Measurements from ENCODE around the gene CHCHD3. TPM values are rescaled to one million over a fixed set of nuclear protein-coding genes. Genes with fewer than 3 reads are reported as not detected.

The CHCHD3 gene
- total and polyA plus RNA-seq, 9 of the 15 experiments (the other 6 are each of a cell fraction or from before 2014, with no cell fraction given): 66.2 to 279 (median 204) TPM

DNA sequence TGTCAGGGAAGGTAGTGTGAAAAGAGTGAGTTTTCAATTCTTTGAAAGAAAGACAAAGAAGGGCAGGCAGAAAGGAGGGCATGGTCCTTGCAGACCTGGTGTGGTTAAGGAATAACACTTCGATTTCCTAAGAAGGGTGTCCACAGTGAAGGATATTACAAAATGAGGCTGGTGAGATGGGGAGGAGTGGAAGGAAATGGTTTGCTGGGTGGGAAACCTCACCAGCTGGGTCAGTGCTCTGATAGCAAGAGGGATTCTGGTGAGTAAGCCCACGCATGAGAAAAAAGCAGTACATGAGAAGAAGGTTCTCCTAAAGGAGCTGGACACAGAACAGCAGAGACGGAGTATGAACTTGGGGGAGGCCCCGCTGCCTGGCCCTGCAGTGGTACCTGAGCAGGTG, 275.1 kb downstream of the CHCHD3 start:
- Histone ChIP-seq H3K27me3 (ENCODE audit: control insufficient read depth in 2 of 2, insufficient read depth in 2 of 2, low read length in 2 of 2) (no peaks in the 10 kb centered on the region), H3K9me3 (replicated peaks; ENCODE audit: control insufficient read depth, insufficient read depth, low read depth, low read length) (no peaks in the 10 kb centered on the region), H3K79me2 (ENCODE audit: control insufficient read depth, insufficient read depth, low read length) (no peaks in the 10 kb centered on the region), H3K36me3 (ENCODE audit: control insufficient read depth, insufficient read depth, low read length) (no peaks in the 10 kb centered on the region; the same call in 2 of the 3 replicates), H3K4me3 (no peak overlapping the region), H3K4me1 (replicated peaks in 1 of 2; ENCODE audit: control insufficient read depth in 2 of 2, insufficient read depth in 2 of 2, low read length in 2 of 2) (no peaks in the 10 kb centered on the region), H3K9ac (ENCODE audit: insufficient read depth in 1 of 2, low read depth in 2 of 2, low read length in 2 of 2) (no peak overlapping the region), H3K27ac (ENCODE audit: extremely low read depth, low read depth, low read length) (no peak overlapping the region), H2AFZ (ENCODE audit: low read depth, low read length) (no peak overlapping the region), H3K9me1 (ENCODE audit: control insufficient read depth, insufficient read depth, low read length) (no peaks in the 10 kb centered on the region), H4K20me1 (replicated peaks; ENCODE audit: control insufficient read depth, insufficient read depth, low read length) (peaks cover 3% of the 10 kb centered on the region; the same call in 1 of the 2 replicates), H3K4me2 (ENCODE audit: insufficient read depth, low read length) (no peak overlapping the region)
- no peak for FAIRE-seq
- DNase-seq (ENCODE audit: extremely low read depth in 1 of 4, low spot score in 3 of 4): no peak
- 83% methylated on average over 4 of the region's 4 CpGs for WGBS (ENCODE audit: insufficient coverage, low coverage, missing lambda C conversion rate)
- POLR2A ChIA-PET: interaction anchor here (0.9 to 2.4 kb wide), 2 partner anchors 10 to 26 kb away, joined by 3 to 8 read pairs; no protein-coding TSS in a partner anchor
- in situ Hi-C loops (cut with MboI) (no loop called here), intact Hi-C loops (cut with micrococcal nuclease) (no loop called here)
- BruUV-seq (replicated peaks): no TSS peak
- TF ChIP-seq HES1 (IDR thresholded peaks at IDR 0.05; ENCODE audit: low read depth) (no peak), HNRNPLL (IDR thresholded peaks at IDR 0.05; ENCODE audit: low read depth, low read length, poor library complexity, severe bottlenecking) (no peak), ZNF518B (CRISPR knock-in tag; IDR thresholded peaks at IDR 0.05) (no peak), KLF6 (CRISPR knock-in tag; IDR thresholded peaks at IDR 0.05; ENCODE audit: borderline replicate concordance) (no peak), ZNF699 (CRISPR knock-in tag; IDR thresholded peaks at IDR 0.05; ENCODE audit: insufficient replicate concordance) (no peak), GABPB1 (CRISPR knock-in tag; IDR thresholded peaks at IDR 0.05) (no peak), MXI1 (IDR thresholded peaks at IDR 0.05; ENCODE audit: low read depth, low read length) (no peak), BRD4 (IDR thresholded peaks at IDR 0.05) (no peak), ZNF707 (CRISPR knock-in tag; conservative IDR thresholded peaks at IDR 0.05) (no peak), BACH1 (tag; IDR thresholded peaks at IDR 0.05) (no peak)
- TF ChIP-seq, protein P1, sequence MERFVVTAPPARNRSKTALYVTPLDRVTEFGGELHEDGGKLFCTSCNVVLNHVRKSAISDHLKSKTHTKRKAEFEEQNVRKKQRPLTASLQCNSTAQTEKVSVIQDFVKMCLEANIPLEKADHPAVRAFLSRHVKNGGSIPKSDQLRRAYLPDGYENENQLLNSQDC (CRISPR knock-in tag; IDR thresholded peaks at IDR 0.05): no peak
- TF ChIP-seq, protein P2, sequence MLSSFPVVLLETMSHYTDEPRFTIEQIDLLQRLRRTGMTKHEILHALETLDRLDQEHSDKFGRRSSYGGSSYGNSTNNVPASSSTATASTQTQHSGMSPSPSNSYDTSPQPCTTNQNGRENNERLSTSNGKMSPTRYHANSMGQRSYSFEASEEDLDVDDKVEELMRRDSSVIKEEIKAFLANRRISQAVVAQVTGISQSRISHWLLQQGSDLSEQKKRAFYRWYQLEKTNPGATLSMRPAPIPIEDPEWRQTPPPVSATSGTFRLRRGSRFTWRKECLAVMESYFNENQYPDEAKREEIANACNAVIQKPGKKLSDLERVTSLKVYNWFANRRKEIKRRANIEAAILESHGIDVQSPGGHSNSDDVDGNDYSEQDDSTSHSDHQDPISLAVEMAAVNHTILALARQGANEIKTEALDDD (IDR thresholded peaks at IDR 0.05): no peak
- TF ChIP-seq, protein P3, sequence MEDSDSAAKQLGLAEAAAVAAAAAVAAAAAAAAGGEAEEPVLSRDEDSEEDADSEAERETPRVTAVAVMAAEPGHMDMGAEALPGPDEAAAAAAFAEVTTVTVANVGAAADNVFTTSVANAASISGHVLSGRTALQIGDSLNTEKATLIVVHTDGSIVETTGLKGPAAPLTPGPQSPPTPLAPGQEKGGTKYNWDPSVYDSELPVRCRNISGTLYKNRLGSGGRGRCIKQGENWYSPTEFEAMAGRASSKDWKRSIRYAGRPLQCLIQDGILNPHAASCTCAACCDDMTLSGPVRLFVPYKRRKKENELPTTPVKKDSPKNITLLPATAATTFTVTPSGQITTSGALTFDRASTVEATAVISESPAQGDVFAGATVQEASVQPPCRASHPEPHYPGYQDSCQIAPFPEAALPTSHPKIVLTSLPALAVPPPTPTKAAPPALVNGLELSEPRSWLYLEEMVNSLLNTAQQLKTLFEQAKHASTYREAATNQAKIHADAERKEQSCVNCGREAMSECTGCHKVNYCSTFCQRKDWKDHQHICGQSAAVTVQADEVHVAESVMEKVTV (CRISPR knock-in tag; IDR thresholded peaks at IDR 0.05): no peak
- CTCF ChIA-PET (ENCODE audit: low intra/inter-chr PET ratio): no interaction called here
- no peak for ATAC-seq

All from K562 (cell line).